CD4-positive, alpha-beta T cell (primary cell): ENCODE results near the gene SIX6. TPM values are rescaled to one million over a fixed set of nuclear protein-coding genes. Genes with fewer than 3 reads are reported as not detected.

ENCODE experiments used
- ATAC-seq: fragments of 200-7000 bp; cut with Tn5 transposase; one replicate; pipeline ENCODE4 v1.10.0; 2022; ENCODE audit warnings: mild to moderate bottlenecking; ENCODE audit not compliant: poor library complexity
- CTCF ChIA-PET: fragments of 350-600 bp; sonication (Branson Sonifier 250); formaldehyde crosslinking; loops from one replicate; lab custom pipeline; 2021; ENCODE audit warnings: antibody characterized with exemption, inconsistent platforms; lab: Charles Lee
- POLR2A ChIA-PET: fragments of 350-600 bp; sonication (Branson Sonifier 250); formaldehyde crosslinking; loops from one replicate; lab custom pipeline; 2021; ENCODE audit warnings: antibody characterized with exemption, inconsistent platforms; lab: Charles Lee
- DNase-seq, 14 experiments: peaks; one replicate each; pipeline ENCODE4 v3.0.0-alpha.2; 2013 to 2020; ENCODE audit warnings: mixed read lengths in 2 of 14
- H3K27ac ChIP-seq, 2 donors: one replicate each; pipeline versions ENCODE4 v1.5.1 to v1.7.0; 2013; ENCODE audit warnings: low read length in 2 of 2, low read depth in 1 of 2, mild to moderate bottlenecking in 1 of 2
- H3K27me3 ChIP-seq, 2 experiments: 1 replicate in 1 of 2; 2 replicates in 1 of 2; pipeline versions ENCODE4 v1.6.1 to v1.7.0; 2013; ENCODE audit warnings: low read length in 2 of 2, control low read depth in 1 of 2, mild to moderate bottlenecking in 1 of 2, moderate library complexity in 1 of 2; ENCODE audit not compliant: insufficient read depth in 2 of 2, control insufficient read depth in 1 of 2
- H3K36me3 ChIP-seq: one replicate; pipeline ENCODE4 v1.6.1; 2013; ENCODE audit warnings: low read length, control low read depth; ENCODE audit not compliant: insufficient read depth
- H3K4me1 ChIP-seq: one replicate; pipeline ENCODE4 v1.6.1; 2013; ENCODE audit warnings: low read length, control low read depth; ENCODE audit not compliant: insufficient read depth
- H3K4me3 ChIP-seq: one replicate; pipeline ENCODE4 v1.5.1; 2013; ENCODE audit warnings: mild to moderate bottlenecking, low read length, moderate library complexity
- H3K9me3 ChIP-seq, 2 experiments: 1 replicate in 1 of 2; 2 replicates in 1 of 2; pipeline versions ENCODE4 v1.6.1 to v1.7.0; 2013; ENCODE audit warnings: low read length in 2 of 2, mild to moderate bottlenecking in 2 of 2, control low read depth in 1 of 2, moderate library complexity in 1 of 2; ENCODE audit not compliant: control insufficient read depth in 1 of 2, insufficient read depth in 1 of 2
- H3K27ac Mint-ChIP-seq: one replicate; pipeline ENCODE4 v1.8.0; 2020; ENCODE audit warnings: mixed read lengths
- H3K27me3 Mint-ChIP-seq: one replicate; pipeline ENCODE4 v1.8.0; 2021; ENCODE audit warnings: mixed read lengths
- H3K36me3 Mint-ChIP-seq: one replicate; pipeline ENCODE4 v1.8.0; 2021; ENCODE audit warnings: low read depth, mixed read lengths
- H3K4me1 Mint-ChIP-seq: one replicate; pipeline ENCODE4 v1.8.0; 2021; ENCODE audit warnings: low read depth, mixed read lengths
- H3K4me3 Mint-ChIP-seq: one replicate; pipeline ENCODE4 v1.8.0; 2020; ENCODE audit warnings: mild to moderate bottlenecking, mixed read lengths
- H3K9me3 Mint-ChIP-seq: one replicate; pipeline ENCODE4 v1.8.0; 2020; ENCODE audit warnings: mixed read lengths
- CTCF ChIP-seq: fragments of 200-600 bp; IDR thresholded peaks from one replicate; pipeline ENCODE4 v1.8.0; 2022; ENCODE audit warnings: antibody characterized with exemption, mild to moderate bottlenecking
- intact Hi-C, 2 experiments: fragments of 100-400 bp; cut with DNase I in 1 of 2; cut with micrococcal nuclease in 1 of 2; formaldehyde crosslinking; loops; one replicate each; pipeline versions ENCODE4 v1.15.1 to v1.9.0; 2023 to 2025; cut with DNase I, micrococcal nuclease
- total RNA-seq, 174 experiments: library from RNA in 2 of 174; stranded (reverse) in 2 of 174; gene quantifications; one replicate each; pipeline ENCODE4 v1.2.3 and lab custom pipeline; 2021 to 2026

The SIX6 gene
- total RNA-seq, 2 experiments from 2014 or later = not detected

GRCh38 chr14:60506462-60506984, 2.4 kb upstream of the SIX6 start:
- Histone ChIP-seq H3K36me3 (no peaks in the 10 kb centered on the region), H3K4me1 (peaks cover 29% of the 10 kb centered on the region), H3K4me3 (no peak overlapping the region), H3K27ac (no peak overlapping the region), H3K27me3 (peaks cover 61 to 97% of the 10 kb centered on the region in 2 experiments), H3K9me3 (peaks cover 0 to 41% of the 10 kb centered on the region in 2 experiments)
- peaks cover 95% of the 10 kb centered on the region for H3K27me3 Mint-ChIP-seq
- intact Hi-C loops = no loop called here
- H3K4me3 Mint-ChIP-seq = no peak overlapping the region
- no peaks in the 10 kb centered on the region for H3K9me3 Mint-ChIP-seq
- no peaks in the 10 kb centered on the region for H3K36me3 Mint-ChIP-seq
- ChIA-PET POLR2A (no interaction called here), CTCF (no interaction called here)
- no peak for TF ChIP-seq CTCF
- no peak overlapping the region for H3K27ac Mint-ChIP-seq
- H3K4me1 Mint-ChIP-seq = peaks cover 20% of the 10 kb centered on the region
- ATAC-seq (no peak), DNase-seq (no peak)

GRCh38 chr14:60506985-60507829, 1.7 kb upstream of the SIX6 start:
- Histone ChIP-seq H3K27me3 (peaks cover 65 to 98% of the 10 kb centered on the region in 2 experiments), H3K4me3 (no peak overlapping the region), H3K9me3 (peaks cover 0 to 41% of the 10 kb centered on the region in 2 experiments), H3K27ac (no peak overlapping the region), H3K4me1 (peaks cover 30% of the 10 kb centered on the region), H3K36me3 (no peaks in the 10 kb centered on the region)
- Mint-ChIP-seq H3K27ac (no peak overlapping the region), H3K9me3 (no peaks in the 10 kb centered on the region), H3K4me3 (no peak overlapping the region), H3K4me1 (peaks cover 20% of the 10 kb centered on the region), H3K36me3 (no peaks in the 10 kb centered on the region), H3K27me3 (peaks cover 95% of the 10 kb centered on the region)
- DNase-seq (no peak), ATAC-seq (no peak)
- ChIA-PET POLR2A (no interaction called here), CTCF (no interaction called here)
- TF ChIP-seq CTCF = no peak
- intact Hi-C loops = no loop called here

- ChIA-PET CTCF (no interaction called here), POLR2A (no interaction called here)
- H3K27ac Mint-ChIP-seq = no peak overlapping the region
- Histone ChIP-seq H3K27me3 (peaks cover 74 to 97% of the 10 kb centered on the region in 2 experiments), H3K36me3 (no peaks in the 10 kb centered on the region), H3K27ac (no peak overlapping the region), H3K4me3 (no peak overlapping the region), H3K4me1 (peaks cover 30% of the 10 kb centered on the region), H3K9me3 (peaks cover 0 to 41% of the 10 kb centered on the region in 2 experiments)
- H3K4me1 Mint-ChIP-seq = peaks cover 20% of the 10 kb centered on the region
- ATAC-seq = no peak
- intact Hi-C loops = no loop called here
- no peak for DNase-seq
- no peaks in the 10 kb centered on the region for H3K9me3 Mint-ChIP-seq
- no peak overlapping the region for H3K4me3 Mint-ChIP-seq
- no peak for TF ChIP-seq CTCF
- no peaks in the 10 kb centered on the region for H3K36me3 Mint-ChIP-seq
- peaks cover 95% of the 10 kb centered on the region for H3K27me3 Mint-ChIP-seq
These were observed 611 bp upstream of the SIX6 start for GRCh38 chr14:60508363-60508706.
